HL-60 (cell line): Measurements from ENCODE around the gene SLC22A23.

Experiments
- DNase-seq, 2 experiments: peaks; one replicate each; pipeline ENCODE4 v3.0.0-alpha.2; 2010 to 2020; ENCODE audit warnings: low read depth in 1 of 2, low spot score in 1 of 2
- H3K27ac ChIP-seq: fragments of 250-450 bp; sonication (Bioruptor Pico); replicated peaks from 2 replicates; pipeline ENCODE4 v1.5.1; 2020; ENCODE audit warnings: mild to moderate bottlenecking, moderate library complexity
- H3K27me3 ChIP-seq: fragments of 250-450 bp; sonication (Bioruptor Pico); 2 replicates; pipeline ENCODE4 v1.5.1; 2021; ENCODE audit warnings: mild to moderate bottlenecking, moderate library complexity; ENCODE audit not compliant: insufficient read depth, poor library complexity, severe bottlenecking
- H3K4me3 ChIP-seq: replicated peaks from 2 replicates; pipeline ENCODE4 v1.5.1; 2011; ENCODE audit warnings: mild to moderate bottlenecking, control low read depth, low read length; ENCODE audit not compliant: insufficient read depth
- GABPA ChIP-seq: IDR thresholded peaks from 2 replicates; pipeline ENCODE4 v1.6.1; 2012; ENCODE audit warnings: low read depth
- POLR2AphosphoS5 ChIP-seq: IDR thresholded peaks from 2 replicates; pipeline ENCODE4 v1.6.1; 2012; ENCODE audit warnings: low read depth
- SPI1 ChIP-seq: IDR thresholded peaks from 2 replicates; pipeline ENCODE4 v1.6.1; 2012; ENCODE audit warnings: low read depth, mild to moderate bottlenecking, borderline replicate concordance
- TF ChIP-seq, protein P1 (sequence below): IDR thresholded peaks from 2 replicates; pipeline ENCODE4 v1.6.1; 2012; ENCODE audit warnings: low read depth; ENCODE audit not compliant: insufficient replicate concordance
- TF ChIP-seq, protein P2 (sequence below): IDR thresholded peaks from one replicate; pipeline ENCODE4 v1.5.1; 2011; ENCODE audit warnings: low read length, control low read depth, inconsistent platforms; ENCODE audit not compliant: insufficient read depth

Gene SLC22A23

DNA sequence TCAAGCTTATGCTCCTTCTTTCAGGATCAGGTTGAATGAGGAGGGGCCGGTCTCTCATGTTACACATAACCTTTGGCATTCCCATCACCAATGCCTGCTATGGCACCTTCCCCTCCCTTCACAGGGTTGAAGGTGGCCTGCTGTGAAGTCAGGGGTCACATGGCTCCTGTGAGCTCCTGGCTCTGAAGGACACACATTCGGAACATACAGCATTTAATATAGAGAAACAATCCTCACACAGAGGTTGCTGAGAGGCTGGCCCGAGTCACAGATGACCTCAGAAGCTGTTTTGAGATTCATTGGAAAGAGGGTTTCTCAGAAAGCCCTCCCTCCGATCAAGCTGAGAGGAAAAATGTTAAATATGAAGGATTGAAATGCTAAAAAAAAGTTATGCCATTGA is 116.0 kb downstream of the SLC22A23 start:
- no peak for DNase-seq
- no peak overlapping the region for H3K27ac ChIP-seq
- TF ChIP-seq GABPA = no peak
- TF ChIP-seq, protein P1, sequence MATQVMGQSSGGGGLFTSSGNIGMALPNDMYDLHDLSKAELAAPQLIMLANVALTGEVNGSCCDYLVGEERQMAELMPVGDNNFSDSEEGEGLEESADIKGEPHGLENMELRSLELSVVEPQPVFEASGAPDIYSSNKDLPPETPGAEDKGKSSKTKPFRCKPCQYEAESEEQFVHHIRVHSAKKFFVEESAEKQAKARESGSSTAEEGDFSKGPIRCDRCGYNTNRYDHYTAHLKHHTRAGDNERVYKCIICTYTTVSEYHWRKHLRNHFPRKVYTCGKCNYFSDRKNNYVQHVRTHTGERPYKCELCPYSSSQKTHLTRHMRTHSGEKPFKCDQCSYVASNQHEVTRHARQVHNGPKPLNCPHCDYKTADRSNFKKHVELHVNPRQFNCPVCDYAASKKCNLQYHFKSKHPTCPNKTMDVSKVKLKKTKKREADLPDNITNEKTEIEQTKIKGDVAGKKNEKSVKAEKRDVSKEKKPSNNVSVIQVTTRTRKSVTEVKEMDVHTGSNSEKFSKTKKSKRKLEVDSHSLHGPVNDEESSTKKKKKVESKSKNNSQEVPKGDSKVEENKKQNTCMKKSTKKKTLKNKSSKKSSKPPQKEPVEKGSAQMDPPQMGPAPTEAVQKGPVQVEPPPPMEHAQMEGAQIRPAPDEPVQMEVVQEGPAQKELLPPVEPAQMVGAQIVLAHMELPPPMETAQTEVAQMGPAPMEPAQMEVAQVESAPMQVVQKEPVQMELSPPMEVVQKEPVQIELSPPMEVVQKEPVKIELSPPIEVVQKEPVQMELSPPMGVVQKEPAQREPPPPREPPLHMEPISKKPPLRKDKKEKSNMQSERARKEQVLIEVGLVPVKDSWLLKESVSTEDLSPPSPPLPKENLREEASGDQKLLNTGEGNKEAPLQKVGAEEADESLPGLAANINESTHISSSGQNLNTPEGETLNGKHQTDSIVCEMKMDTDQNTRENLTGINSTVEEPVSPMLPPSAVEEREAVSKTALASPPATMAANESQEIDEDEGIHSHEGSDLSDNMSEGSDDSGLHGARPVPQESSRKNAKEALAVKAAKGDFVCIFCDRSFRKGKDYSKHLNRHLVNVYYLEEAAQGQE = no peak
- TF ChIP-seq SPI1 = no peak
- TF ChIP-seq, protein P2, sequence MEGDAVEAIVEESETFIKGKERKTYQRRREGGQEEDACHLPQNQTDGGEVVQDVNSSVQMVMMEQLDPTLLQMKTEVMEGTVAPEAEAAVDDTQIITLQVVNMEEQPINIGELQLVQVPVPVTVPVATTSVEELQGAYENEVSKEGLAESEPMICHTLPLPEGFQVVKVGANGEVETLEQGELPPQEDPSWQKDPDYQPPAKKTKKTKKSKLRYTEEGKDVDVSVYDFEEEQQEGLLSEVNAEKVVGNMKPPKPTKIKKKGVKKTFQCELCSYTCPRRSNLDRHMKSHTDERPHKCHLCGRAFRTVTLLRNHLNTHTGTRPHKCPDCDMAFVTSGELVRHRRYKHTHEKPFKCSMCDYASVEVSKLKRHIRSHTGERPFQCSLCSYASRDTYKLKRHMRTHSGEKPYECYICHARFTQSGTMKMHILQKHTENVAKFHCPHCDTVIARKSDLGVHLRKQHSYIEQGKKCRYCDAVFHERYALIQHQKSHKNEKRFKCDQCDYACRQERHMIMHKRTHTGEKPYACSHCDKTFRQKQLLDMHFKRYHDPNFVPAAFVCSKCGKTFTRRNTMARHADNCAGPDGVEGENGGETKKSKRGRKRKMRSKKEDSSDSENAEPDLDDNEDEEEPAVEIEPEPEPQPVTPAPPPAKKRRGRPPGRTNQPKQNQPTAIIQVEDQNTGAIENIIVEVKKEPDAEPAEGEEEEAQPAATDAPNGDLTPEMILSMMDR = no peak
- TF ChIP-seq POLR2AphosphoS5 = no peak
- peaks cover 8% of the 10 kb centered on the region for H3K27me3 ChIP-seq
- H3K4me3 ChIP-seq = no peak overlapping the region

DNA sequence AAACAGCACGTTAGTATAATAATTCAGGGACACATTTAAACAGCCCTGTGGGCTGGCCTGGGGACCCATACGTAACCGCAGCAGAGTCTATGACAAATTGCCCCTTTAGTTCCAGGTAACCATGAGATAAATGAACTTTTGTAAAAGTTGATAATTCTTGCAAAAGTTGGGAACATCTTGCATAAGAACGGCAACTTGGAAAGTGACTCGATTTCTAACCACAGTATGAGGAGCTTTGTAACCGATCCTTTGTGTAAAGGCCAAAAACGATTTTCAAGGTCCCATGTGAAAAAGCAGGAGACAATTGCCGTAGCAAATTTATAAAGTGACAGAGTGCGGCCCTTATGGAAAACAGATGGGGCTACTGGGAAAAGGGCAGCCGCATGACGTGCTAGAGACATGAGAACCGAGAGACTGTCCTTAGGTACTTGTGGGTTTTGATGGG is 116.5 kb downstream of the SLC22A23 start:
- Histone ChIP-seq H3K4me3 (no peak overlapping the region), H3K27ac (no peak overlapping the region), H3K27me3 (peaks cover 8% of the 10 kb centered on the region)
- DNase-seq = no peak
- TF ChIP-seq SPI1 (no peak), GABPA (no peak), POLR2AphosphoS5 (no peak)
- TF ChIP-seq, protein P2 = no peak
- TF ChIP-seq, protein P1 = no peak

DNA sequence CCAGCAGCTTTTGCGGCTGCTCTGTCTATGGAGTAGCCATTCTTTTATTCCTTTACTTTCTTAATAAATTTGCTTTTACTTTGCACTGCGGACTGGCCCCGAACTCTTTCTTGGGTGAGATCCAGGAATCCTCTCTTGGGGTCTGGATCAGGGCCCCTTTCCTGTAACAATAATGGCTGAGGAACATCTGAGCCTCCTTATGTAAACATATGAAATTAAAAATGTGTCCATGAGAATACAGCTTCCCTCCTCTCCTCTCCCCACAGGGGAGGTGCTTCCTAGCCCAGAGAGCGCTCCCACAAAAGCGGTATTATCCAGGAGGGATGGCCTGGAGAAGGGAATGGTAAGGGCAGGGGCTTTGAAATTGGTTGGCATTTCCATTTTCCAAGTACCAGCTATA is 117.0 kb downstream of the SLC22A23 start:
- H3K4me3 ChIP-seq = no peak overlapping the region
- H3K27me3 ChIP-seq = peaks cover 8% of the 10 kb centered on the region
- no peak for DNase-seq
- H3K27ac ChIP-seq = no peak overlapping the region
- TF ChIP-seq SPI1 (no peak), POLR2AphosphoS5 (no peak), GABPA (no peak)
- TF ChIP-seq, protein P2 = no peak
- TF ChIP-seq, protein P1 = no peak
